ENCODE data around the gene ERC1.

Gene ERC1

DNA sequence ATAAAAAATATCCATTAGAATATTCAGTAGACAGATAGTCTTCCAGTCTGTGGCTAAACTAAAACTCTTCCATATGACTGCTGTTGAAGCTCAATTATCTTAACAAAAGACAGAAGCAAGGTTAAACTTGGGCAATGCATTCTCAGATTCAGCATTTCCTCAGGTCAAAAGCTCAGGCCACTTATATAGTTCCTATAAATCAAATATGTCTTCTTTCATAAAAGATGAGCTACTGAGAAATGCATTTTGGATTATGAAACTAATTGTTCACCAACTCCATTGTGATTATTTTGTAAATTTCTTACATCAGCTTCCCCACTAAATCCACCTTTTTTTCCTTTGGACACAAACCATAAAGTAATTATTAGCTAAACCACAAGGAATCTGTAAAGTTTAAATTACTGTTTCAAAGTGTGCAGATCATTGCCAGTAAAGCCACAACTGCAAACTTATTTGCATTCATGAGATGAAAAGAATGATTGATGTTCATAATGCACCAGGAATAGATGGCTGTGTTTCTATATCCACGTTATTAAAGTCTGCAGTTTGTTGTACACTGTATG lies 379.0 kb downstream of the ERC1 start:
- H3K27ac ChIP-seq = no peak overlapping the region
- POLR2A ChIA-PET (ENCODE audit: low non-redundant PET) = no interaction called here
- TF ChIP-seq, protein P1, sequence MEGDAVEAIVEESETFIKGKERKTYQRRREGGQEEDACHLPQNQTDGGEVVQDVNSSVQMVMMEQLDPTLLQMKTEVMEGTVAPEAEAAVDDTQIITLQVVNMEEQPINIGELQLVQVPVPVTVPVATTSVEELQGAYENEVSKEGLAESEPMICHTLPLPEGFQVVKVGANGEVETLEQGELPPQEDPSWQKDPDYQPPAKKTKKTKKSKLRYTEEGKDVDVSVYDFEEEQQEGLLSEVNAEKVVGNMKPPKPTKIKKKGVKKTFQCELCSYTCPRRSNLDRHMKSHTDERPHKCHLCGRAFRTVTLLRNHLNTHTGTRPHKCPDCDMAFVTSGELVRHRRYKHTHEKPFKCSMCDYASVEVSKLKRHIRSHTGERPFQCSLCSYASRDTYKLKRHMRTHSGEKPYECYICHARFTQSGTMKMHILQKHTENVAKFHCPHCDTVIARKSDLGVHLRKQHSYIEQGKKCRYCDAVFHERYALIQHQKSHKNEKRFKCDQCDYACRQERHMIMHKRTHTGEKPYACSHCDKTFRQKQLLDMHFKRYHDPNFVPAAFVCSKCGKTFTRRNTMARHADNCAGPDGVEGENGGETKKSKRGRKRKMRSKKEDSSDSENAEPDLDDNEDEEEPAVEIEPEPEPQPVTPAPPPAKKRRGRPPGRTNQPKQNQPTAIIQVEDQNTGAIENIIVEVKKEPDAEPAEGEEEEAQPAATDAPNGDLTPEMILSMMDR (conservative IDR thresholded peaks at IDR 0.05; ENCODE audit: low read depth) = no peak
- no peak for DNase-seq (ENCODE audit: low spot score)
- CTCF ChIA-PET = interaction anchor here (0.6 kb wide), 1 partner anchor 236 kb away, joined by 4 read pairs; no protein-coding TSS in a partner anchor

DNA sequence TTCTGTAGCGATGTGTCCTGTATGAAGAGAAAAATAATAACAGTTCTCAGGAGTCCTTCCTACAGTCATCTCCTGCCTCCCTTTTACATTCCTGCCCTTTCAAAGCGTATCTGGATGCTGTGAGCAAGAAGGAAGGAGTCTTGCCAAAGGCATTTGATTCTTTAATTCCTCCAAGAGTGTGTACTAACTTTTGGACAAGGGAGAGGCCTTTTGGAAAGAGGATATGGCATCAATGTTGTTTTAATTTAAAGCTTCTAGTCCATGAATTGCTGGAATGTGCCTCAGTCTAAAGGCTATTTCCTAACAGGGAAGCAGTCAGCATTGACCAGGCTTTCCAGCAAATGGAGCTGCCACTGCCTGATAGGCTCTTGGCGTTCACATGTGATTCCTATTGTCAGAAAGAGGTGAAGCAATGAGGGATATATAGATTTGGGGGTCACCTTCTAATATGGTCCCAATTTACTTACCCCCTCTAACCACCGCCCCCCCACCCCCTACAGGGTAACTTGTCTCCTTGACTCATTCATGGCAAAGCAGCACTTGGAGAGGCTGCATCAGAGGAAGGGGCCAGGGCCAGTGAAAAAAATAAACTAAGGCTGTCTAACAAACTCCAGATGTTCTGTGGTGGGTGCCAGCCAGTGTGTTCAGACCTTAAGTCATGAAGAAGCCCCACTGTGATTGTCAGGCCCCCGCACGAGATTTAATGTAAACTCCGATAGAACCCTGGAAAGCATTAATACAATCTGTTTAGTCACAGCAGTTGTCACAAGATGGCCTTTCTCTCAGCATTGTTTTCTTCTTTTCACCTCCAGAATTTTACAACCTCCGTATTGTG lies 383.1 kb downstream of the ERC1 start:
- CTCF ChIA-PET = no interaction called here

DNA sequence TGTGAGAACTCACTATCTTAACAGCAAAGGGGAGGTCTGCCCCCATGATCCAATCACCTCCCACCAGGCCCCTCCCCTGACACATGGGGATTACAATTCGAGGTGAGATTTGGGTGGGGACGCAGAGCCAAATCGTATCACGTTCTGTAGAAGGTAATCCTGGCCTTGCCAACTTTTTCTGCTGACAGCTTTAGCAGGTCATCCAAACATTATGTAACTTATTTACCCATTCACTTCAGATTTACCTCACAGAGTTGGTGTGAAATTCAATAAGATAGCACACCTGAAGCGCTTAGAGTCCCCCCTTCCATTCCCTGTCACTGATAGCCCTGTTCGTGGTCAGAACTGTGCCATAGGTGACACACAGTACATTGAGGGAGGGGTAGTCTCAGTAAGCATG lies 384.3 kb downstream of the ERC1 start:
- H3K27ac ChIP-seq = no peak overlapping the region
- no peak for DNase-seq (ENCODE audit: low spot score)
- ChIA-PET POLR2A (ENCODE audit: low non-redundant PET) (no interaction called here), CTCF (no interaction called here)
- TF ChIP-seq, protein P1 (conservative IDR thresholded peaks at IDR 0.05; ENCODE audit: low read depth) = no peak

More for the DNA sequence above, 383.1 kb downstream of the ERC1 start:
- POLR2A ChIA-PET (ENCODE audit: low non-redundant PET) = no interaction called here
- H3K27ac ChIP-seq = no peak overlapping the region
- TF ChIP-seq, protein P1 (conservative IDR thresholded peaks at IDR 0.05; ENCODE audit: low read depth) = no peak
- DNase-seq (ENCODE audit: low spot score) = no peak

DNA sequence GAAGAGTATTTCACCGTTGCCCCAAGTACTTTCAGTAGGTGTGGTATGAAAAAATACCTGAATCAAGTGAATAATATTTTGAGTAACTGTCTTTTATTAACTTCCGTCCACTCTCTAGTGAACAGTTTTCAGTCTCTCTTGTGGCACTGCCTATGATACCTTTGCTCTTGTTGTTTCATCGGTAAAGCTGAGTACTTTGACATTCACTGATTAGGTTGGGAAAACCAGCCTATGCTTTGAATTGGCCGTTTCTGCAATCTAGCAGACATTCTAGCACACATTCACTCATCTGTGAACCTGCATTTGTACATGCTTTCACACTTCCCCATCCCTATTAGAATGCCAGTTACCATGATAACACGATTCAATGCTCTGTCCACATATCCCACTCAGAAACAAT lies 386.1 kb downstream of the ERC1 start:
- DNase-seq (ENCODE audit: low spot score) = no peak
- H3K27ac ChIP-seq = no peak overlapping the region
- POLR2A ChIA-PET (ENCODE audit: low non-redundant PET) = no interaction called here
- TF ChIP-seq, protein P1 (conservative IDR thresholded peaks at IDR 0.05; ENCODE audit: low read depth) = no peak
- CTCF ChIA-PET = interaction anchor here (0.5 kb wide), 1 partner anchor 145 kb away, joined by 3 read pairs; no protein-coding TSS in a partner anchor

DNA sequence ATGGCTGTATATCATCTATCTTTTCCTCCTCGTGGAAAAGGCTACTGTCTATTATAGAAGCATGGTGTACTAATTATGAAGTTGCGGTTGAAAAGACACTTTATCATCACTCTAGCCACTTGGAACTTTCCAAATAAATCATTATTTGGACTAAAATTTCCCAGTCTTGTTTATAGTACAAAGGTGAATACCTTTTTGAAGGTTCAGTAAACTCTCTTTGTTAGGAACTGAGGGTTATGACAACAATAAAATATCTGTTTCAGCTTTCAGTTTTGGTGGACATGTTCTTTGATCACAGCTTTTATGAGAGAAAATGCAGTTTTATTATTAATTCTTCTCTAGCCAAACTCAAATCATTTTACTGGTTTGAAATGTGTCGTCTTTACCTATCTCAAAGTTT lies 386.7 kb downstream of the ERC1 start:
- TF ChIP-seq, protein P1 (conservative IDR thresholded peaks at IDR 0.05; ENCODE audit: low read depth) = no peak
- ChIA-PET CTCF (interaction anchor here (0.5 kb wide), 1 partner anchor 145 kb away, joined by 3 read pairs; no protein-coding TSS in a partner anchor), POLR2A (ENCODE audit: low non-redundant PET) (no interaction called here)
- H3K27ac ChIP-seq = no peak overlapping the region
- DNase-seq (ENCODE audit: low spot score) = no peak

DNA sequence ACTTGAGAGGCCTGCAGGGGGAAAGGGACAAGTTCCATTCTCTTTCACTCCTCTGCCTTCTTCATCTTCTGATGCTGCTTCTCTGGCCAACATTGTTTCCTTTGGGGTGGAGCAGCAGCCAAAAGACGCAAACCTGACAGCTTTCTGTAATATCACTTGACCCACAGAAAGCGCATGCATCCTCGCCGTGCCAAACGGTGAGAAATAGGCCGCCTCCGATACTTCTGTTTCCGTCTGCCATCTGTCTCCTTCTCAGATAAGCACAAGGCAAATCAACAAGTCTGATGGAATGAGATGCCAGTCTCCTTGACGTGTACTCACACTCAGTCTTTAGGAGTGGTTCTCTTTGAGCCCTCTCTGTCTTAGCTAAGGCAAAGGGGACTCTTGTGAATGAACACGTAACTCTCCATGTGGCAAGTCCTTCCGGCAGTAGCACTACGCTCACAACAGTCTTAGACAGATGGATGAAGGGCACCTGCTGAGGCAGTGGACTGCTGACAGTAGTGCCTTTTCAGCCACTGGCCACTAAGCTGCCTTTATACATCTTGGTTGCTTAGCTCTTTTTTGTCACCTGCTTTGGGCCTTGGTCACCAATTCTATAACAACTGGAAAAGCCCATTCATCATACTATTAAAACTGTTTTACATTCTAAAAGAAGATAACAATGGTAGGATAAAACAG lies 389.3 kb downstream of the ERC1 start:
- H3K27ac ChIP-seq = no peak overlapping the region
- TF ChIP-seq, protein P1 (conservative IDR thresholded peaks at IDR 0.05; ENCODE audit: low read depth) = no peak
- DNase-seq (ENCODE audit: low spot score) = no peak
- ChIA-PET POLR2A (ENCODE audit: low non-redundant PET) (no interaction called here), CTCF (interaction anchor here (0.6 kb wide), 1 partner anchor 218 kb away, joined by 3 read pairs; no protein-coding TSS in a partner anchor)

All from RWPE1 (cell line).